CD4-positive, alpha-beta memory T cell (primary cell): ENCODE results near the gene C2orf80. TPM values are rescaled to one million over a fixed set of nuclear protein-coding genes. Genes with fewer than 3 reads are reported as not detected.
"Not testable (repeated sequence)": the region's sequence is repeated elsewhere in the genome, so short reads cannot be mapped to it uniquely, and the experiment has no call there.

Experiments
- CTCF ChIA-PET: fragments of 350-600 bp; sonication (Branson Sonifier 250); formaldehyde crosslinking; loops from one replicate; lab custom pipeline; 2021; ENCODE audit warnings: inconsistent platforms; ENCODE audit not compliant: partially characterized antibody; lab: Charles Lee
- POLR2A ChIA-PET: fragments of 350-600 bp; sonication (Branson Sonifier 250); formaldehyde crosslinking; loops from one replicate; lab custom pipeline; 2021; ENCODE audit not compliant: partially characterized antibody; lab: Charles Lee
- DNase-seq, 5 donors: peaks; one replicate each; pipeline versions ENCODE4 v3.0.0 to v3.0.0-alpha.2; 2020 to 2022; ENCODE audit warnings: mixed read lengths in 1 of 5
- H3K27ac ChIP-seq: one replicate; pipeline ENCODE4 v1.7.0; 2013; ENCODE audit warnings: low read depth, low read length
- H3K27me3 ChIP-seq: 2 replicates; pipeline ENCODE4 v1.7.0; 2013; ENCODE audit warnings: mild to moderate bottlenecking, low read length, moderate library complexity; ENCODE audit not compliant: insufficient read depth
- H3K36me3 ChIP-seq: 2 replicates; pipeline ENCODE4 v1.7.0; 2013; ENCODE audit warnings: mild to moderate bottlenecking, low read length, moderate library complexity; ENCODE audit not compliant: insufficient read depth
- H3K4me1 ChIP-seq: 2 replicates; pipeline ENCODE4 v1.7.0; 2013; ENCODE audit warnings: mild to moderate bottlenecking, low read length, moderate library complexity; ENCODE audit not compliant: insufficient read depth
- H3K4me3 ChIP-seq, 2 donors: one replicate each; pipeline ENCODE4 v1.7.0; 2013; ENCODE audit warnings: low read length in 2 of 2, mild to moderate bottlenecking in 1 of 2
- H3K9me3 ChIP-seq, 2 donors: one replicate each; pipeline ENCODE4 v1.7.0; 2013; ENCODE audit warnings: low read length in 2 of 2, control low read depth in 1 of 2; ENCODE audit not compliant: control insufficient read depth in 1 of 2
- H3K27ac Mint-ChIP-seq, 7 donors: one replicate each; pipeline ENCODE4 v1.8.0; 2020 to 2021; ENCODE audit warnings: mixed read lengths in 7 of 7, mild to moderate bottlenecking in 6 of 7, inconsistent platforms in 3 of 7, moderate library complexity in 3 of 7
- H3K27me3 Mint-ChIP-seq, 2 donors: one replicate each; pipeline ENCODE4 v1.8.0; 2020 to 2021; ENCODE audit warnings: mixed read lengths in 2 of 2
- H3K36me3 Mint-ChIP-seq, 2 donors: one replicate each; pipeline ENCODE4 v1.8.0; 2020 to 2021; ENCODE audit warnings: mixed read lengths in 2 of 2, inconsistent platforms in 1 of 2, mild to moderate bottlenecking in 1 of 2
- H3K4me1 Mint-ChIP-seq, 4 donors: one replicate each; pipeline ENCODE4 v1.8.0; 2020 to 2021; ENCODE audit warnings: mixed read lengths in 4 of 4, mild to moderate bottlenecking in 1 of 4
- H3K4me3 Mint-ChIP-seq, 8 donors: one replicate each; pipeline ENCODE4 v1.8.0; 2020 to 2021; ENCODE audit warnings: mixed read lengths in 8 of 8, mild to moderate bottlenecking in 7 of 8, moderate library complexity in 6 of 8, inconsistent platforms in 3 of 8
- H3K9me3 Mint-ChIP-seq, 8 donors: one replicate each; pipeline ENCODE4 v1.8.0; 2020 to 2021; ENCODE audit warnings: mixed read lengths in 8 of 8, mild to moderate bottlenecking in 5 of 8, inconsistent platforms in 3 of 8, moderate library complexity in 1 of 8
- intact Hi-C: fragments of 100-400 bp; cut with micrococcal nuclease; formaldehyde crosslinking; loops from one replicate; pipeline ENCODE4 v1.15.1; 2023
- polyA plus RNA-seq, 2 donors: library from polyadenylated mRNA; unstranded; fragments of 300-500 nt; fragmentation: Illumina TruSeq; gene quantifications; one replicate each; pipeline ENCODE4 v1.2.3, GENCODE V29; 2021
- total RNA-seq, 2 experiments: library from RNA; stranded (reverse); gene quantifications; one replicate each; pipeline ENCODE4 v1.2.3, GENCODE V29; 2021

C2orf80 gene
- total and polyA plus RNA-seq, 4 experiments from 2014 or later, result not detected

- H3K4me3 ChIP-seq, H3K36me3 ChIP-seq, H3K27ac ChIP-seq, POLR2A ChIA-PET, H3K36me3 Mint-ChIP-seq, H3K27me3 ChIP-seq, intact Hi-C loops, H3K9me3 ChIP-seq, DNase-seq, H3K27me3 Mint-ChIP-seq, H3K4me1 Mint-ChIP-seq, H3K27ac Mint-ChIP-seq, H3K4me3 Mint-ChIP-seq, H3K4me1 ChIP-seq: not testable (repeated sequence)
- peaks cover 0 to 11% (median 2%) of the 10 kb centered on the region in 8 donors for H3K9me3 Mint-ChIP-seq
- CTCF ChIA-PET, result interaction anchor here (1.4 kb wide), 1 partner anchor 16 kb away, joined by 3 read pairs; no protein-coding TSS in a partner anchor
Measured at GRCh38 chr2:208221873-208222272, 32.0 kb upstream of the C2orf80 start.

GRCh38 chr2:208210688-208211451 lies 21.0 kb upstream of the C2orf80 start:
- Mint-ChIP-seq H3K36me3 (no peaks in the 10 kb centered on the region), H3K4me3 (no peak overlapping the region), H3K27ac (peak overlapping the region in 1 of 7 donors; percentile 67), H3K27me3 (peaks cover 6% of the 10 kb centered on the region in 2 donors), H3K4me1 (peaks cover 0 to 7% (median 4%) of the 10 kb centered on the region in 4 donors), H3K9me3 (no peaks in the 10 kb centered on the region)
- no peaks in the 10 kb centered on the region for H3K36me3 ChIP-seq
- no peak overlapping the region for H3K27ac ChIP-seq
- H3K4me1 ChIP-seq, result no peaks in the 10 kb centered on the region
- no peak for DNase-seq
- H3K27me3 ChIP-seq, result no peaks in the 10 kb centered on the region
- intact Hi-C loops, result no loop called here
- no peak overlapping the region for H3K4me3 ChIP-seq
- no peaks in the 10 kb centered on the region for H3K9me3 ChIP-seq
- POLR2A ChIA-PET, result no interaction called here
- CTCF ChIA-PET, result no interaction called here

- DNase-seq, result no peak
- Mint-ChIP-seq H3K27ac (no peak overlapping the region), H3K36me3 (no peaks in the 10 kb centered on the region), H3K9me3 (no peaks in the 10 kb centered on the region), H3K27me3 (peaks cover 6% of the 10 kb centered on the region in 2 donors), H3K4me1 (peaks cover 0 to 2% (median under 1%) of the 10 kb centered on the region in 4 donors), H3K4me3 (no peak overlapping the region)
- Histone ChIP-seq H3K4me1 (no peaks in the 10 kb centered on the region), H3K27ac (no peak overlapping the region), H3K4me3 (no peak overlapping the region), H3K27me3 (no peaks in the 10 kb centered on the region), H3K9me3 (no peaks in the 10 kb centered on the region), H3K36me3 (no peaks in the 10 kb centered on the region)
- intact Hi-C loops, result no loop called here
- CTCF ChIA-PET, result no interaction called here
- POLR2A ChIA-PET, result no interaction called here
Measured at GRCh38 chr2:208208335-208209085, 18.7 kb upstream of the C2orf80 start.

GRCh38 chr2:208207769-208208168 lies 17.9 kb upstream of the C2orf80 start:
- ChIA-PET CTCF (no interaction called here), POLR2A (no interaction called here)
- no peaks in the 10 kb centered on the region for H3K4me1 ChIP-seq
- Mint-ChIP-seq H3K36me3 (no peaks in the 10 kb centered on the region), H3K9me3 (no peaks in the 10 kb centered on the region), H3K4me3 (no peak overlapping the region), H3K27me3 (peaks cover 6% of the 10 kb centered on the region in 2 donors), H3K27ac (no peak overlapping the region), H3K4me1 (peaks cover 0 to under 1% (median 0%) of the 10 kb centered on the region in 4 donors)
- intact Hi-C loops, result no loop called here
- no peak overlapping the region for H3K4me3 ChIP-seq
- no peaks in the 10 kb centered on the region for H3K27me3 ChIP-seq
- no peaks in the 10 kb centered on the region for H3K36me3 ChIP-seq
- no peaks in the 10 kb centered on the region for H3K9me3 ChIP-seq
- no peak overlapping the region for H3K27ac ChIP-seq
- DNase-seq, result no peak

- Histone ChIP-seq H3K4me1 (no peaks in the 10 kb centered on the region), H3K4me3 (no peak overlapping the region), H3K9me3 (no peaks in the 10 kb centered on the region), H3K27me3 (no peaks in the 10 kb centered on the region), H3K27ac (no peak overlapping the region), H3K36me3 (no peaks in the 10 kb centered on the region)
- Mint-ChIP-seq H3K9me3 (no peaks in the 10 kb centered on the region), H3K4me1 (no peaks in the 10 kb centered on the region), H3K36me3 (no peaks in the 10 kb centered on the region), H3K4me3 (no peak overlapping the region), H3K27ac (no peak overlapping the region), H3K27me3 (peaks cover 2 to 4% of the 10 kb centered on the region in 2 donors)
- no peak for DNase-seq
- intact Hi-C loops, result no loop called here
- CTCF ChIA-PET, result interaction anchor here (1.1 kb wide), 1 partner anchor 29 kb away, joined by 7 read pairs; no protein-coding TSS in a partner anchor
- POLR2A ChIA-PET, result no interaction called here
Measured at GRCh38 chr2:208204166-208204565, 14.3 kb upstream of the C2orf80 start.

GRCh38 chr2:208195531-208195930 lies 5.7 kb upstream of the C2orf80 start:
- no peaks in the 10 kb centered on the region for H3K9me3 ChIP-seq
- Mint-ChIP-seq H3K27ac (no peak overlapping the region), H3K27me3 (peaks cover 4 to 5% of the 10 kb centered on the region in 2 donors), H3K4me3 (no peak overlapping the region), H3K36me3 (no peaks in the 10 kb centered on the region), H3K9me3 (no peaks in the 10 kb centered on the region), H3K4me1 (no peaks in the 10 kb centered on the region)
- H3K27me3 ChIP-seq, result no peaks in the 10 kb centered on the region
- DNase-seq, result no peak
- CTCF ChIA-PET, result no interaction called here
- no peak overlapping the region for H3K4me3 ChIP-seq
- H3K27ac ChIP-seq, result no peak overlapping the region
- POLR2A ChIA-PET, result no interaction called here
- intact Hi-C loops, result no loop called here
- H3K36me3 ChIP-seq, result no peaks in the 10 kb centered on the region
- H3K4me1 ChIP-seq, result no peaks in the 10 kb centered on the region

- H3K9me3 Mint-ChIP-seq, result no peaks in the 10 kb centered on the region
- no peak overlapping the region for H3K27ac Mint-ChIP-seq
- peaks cover 7 to 8% of the 10 kb centered on the region in 2 donors for H3K27me3 Mint-ChIP-seq
- no peaks in the 10 kb centered on the region for H3K36me3 Mint-ChIP-seq
- Histone ChIP-seq H3K27me3 (no peaks in the 10 kb centered on the region), H3K27ac (no peak overlapping the region), H3K36me3 (no peaks in the 10 kb centered on the region), H3K4me1 (no peaks in the 10 kb centered on the region), H3K9me3 (no peaks in the 10 kb centered on the region), H3K4me3 (no peak overlapping the region)
- no peaks in the 10 kb centered on the region for H3K4me1 Mint-ChIP-seq
- ChIA-PET POLR2A (interaction anchor here (0.6 kb wide), 1 partner anchor 392 kb away, joined by 5 read pairs; no protein-coding TSS in a partner anchor), CTCF (interaction anchor here (1.2 to 1.5 kb wide), 2 partner anchors 12 to 17 kb away, joined by 4 read pairs; no protein-coding TSS in a partner anchor)
- DNase-seq, result no peak
- no peak overlapping the region for H3K4me3 Mint-ChIP-seq
- intact Hi-C loops, result no loop called here
Measured at GRCh38 chr2:208192611-208193236, 2.9 kb upstream of the C2orf80 start.
